22Rv1 (cell line): ENCODE results near the gene ATP1A4.

Source experiments
- H3K27ac ChIP-seq: fragments of 450-650 bp; 2 replicates; pipeline ENCODE4 v1.5.1; 2017
- ZFX ChIP-seq: fragments of 450-650 bp; IDR thresholded peaks from 2 replicates; pipeline ENCODE4 v1.6.1; 2017; ENCODE audit warnings: antibody characterized with exemption, borderline replicate concordance
- TF ChIP-seq, protein P1 (sequence below): fragments of 450-650 bp; IDR thresholded peaks from 2 replicates; pipeline ENCODE4 v1.5.1; 2017; ENCODE audit warnings: mild to moderate bottlenecking

The ATP1A4 gene

DNA sequence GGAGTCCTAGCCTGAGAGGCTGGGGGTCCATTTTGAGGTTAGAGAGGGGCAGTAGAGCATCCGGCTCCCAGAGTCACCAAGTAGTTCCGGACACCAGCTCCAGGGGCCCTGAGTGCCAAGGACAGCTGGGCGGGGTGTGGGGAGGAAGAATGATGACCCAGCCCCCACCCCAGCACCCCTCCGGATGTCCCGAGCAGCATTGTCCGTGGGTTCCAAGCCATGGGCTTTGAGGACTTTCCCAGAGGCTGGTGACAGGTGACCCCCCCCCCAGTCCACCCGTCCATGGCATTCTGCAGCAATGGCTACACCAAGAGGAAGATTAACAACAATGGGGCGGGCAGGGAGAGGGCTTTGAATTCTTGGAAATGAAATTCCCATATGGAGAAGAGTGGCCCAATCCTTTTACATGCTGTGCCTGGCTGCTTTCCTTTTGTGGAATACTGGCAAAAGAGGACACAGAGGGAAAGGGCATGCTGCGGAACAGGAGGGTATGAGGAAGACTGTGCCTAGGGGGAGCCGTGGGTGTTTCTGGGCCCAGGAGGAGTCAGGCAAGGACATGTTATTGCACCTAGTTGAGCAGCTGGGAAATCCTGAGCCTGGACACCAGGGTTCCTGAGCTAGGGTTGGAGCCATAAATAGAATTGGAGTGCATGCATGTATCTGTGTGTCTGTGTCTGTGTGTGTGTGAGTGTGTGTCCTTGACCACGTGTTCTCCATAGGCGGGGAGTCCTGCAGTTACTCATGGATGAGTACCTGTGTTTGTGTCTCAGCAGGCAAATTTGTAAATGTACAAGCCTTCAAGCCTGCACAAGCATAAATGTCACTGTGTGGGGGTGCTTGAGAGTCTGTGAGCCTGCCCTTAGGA lies 34.9 kb upstream of the ATP1A4 start:
- H3K27ac ChIP-seq: no peak overlapping the region
- no peak for TF ChIP-seq ZFX
- TF ChIP-seq, protein P1, sequence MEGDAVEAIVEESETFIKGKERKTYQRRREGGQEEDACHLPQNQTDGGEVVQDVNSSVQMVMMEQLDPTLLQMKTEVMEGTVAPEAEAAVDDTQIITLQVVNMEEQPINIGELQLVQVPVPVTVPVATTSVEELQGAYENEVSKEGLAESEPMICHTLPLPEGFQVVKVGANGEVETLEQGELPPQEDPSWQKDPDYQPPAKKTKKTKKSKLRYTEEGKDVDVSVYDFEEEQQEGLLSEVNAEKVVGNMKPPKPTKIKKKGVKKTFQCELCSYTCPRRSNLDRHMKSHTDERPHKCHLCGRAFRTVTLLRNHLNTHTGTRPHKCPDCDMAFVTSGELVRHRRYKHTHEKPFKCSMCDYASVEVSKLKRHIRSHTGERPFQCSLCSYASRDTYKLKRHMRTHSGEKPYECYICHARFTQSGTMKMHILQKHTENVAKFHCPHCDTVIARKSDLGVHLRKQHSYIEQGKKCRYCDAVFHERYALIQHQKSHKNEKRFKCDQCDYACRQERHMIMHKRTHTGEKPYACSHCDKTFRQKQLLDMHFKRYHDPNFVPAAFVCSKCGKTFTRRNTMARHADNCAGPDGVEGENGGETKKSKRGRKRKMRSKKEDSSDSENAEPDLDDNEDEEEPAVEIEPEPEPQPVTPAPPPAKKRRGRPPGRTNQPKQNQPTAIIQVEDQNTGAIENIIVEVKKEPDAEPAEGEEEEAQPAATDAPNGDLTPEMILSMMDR: no peak

DNA sequence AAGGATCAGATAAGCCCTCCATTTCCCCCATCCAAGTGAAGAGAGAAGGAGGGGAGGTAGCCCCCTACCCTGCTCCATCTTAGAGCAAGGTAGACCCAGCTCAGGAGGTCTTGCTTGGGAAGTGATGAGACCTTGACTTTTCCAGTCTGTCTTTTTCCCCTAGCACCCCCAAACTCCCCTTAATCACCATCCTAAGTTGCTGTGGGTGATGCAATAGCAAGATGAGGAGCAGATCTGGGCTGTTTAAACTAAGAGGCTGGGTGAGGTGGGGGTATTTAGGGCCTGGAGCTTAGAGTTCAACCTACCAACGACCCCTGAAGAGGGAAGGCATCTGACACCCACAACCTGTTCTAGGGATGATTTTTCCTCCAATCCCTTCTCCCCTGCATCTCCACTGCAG lies 34.1 kb upstream of the ATP1A4 start:
- no peak overlapping the region for H3K27ac ChIP-seq
- no peak for TF ChIP-seq ZFX
- TF ChIP-seq, protein P1: no peak

DNA sequence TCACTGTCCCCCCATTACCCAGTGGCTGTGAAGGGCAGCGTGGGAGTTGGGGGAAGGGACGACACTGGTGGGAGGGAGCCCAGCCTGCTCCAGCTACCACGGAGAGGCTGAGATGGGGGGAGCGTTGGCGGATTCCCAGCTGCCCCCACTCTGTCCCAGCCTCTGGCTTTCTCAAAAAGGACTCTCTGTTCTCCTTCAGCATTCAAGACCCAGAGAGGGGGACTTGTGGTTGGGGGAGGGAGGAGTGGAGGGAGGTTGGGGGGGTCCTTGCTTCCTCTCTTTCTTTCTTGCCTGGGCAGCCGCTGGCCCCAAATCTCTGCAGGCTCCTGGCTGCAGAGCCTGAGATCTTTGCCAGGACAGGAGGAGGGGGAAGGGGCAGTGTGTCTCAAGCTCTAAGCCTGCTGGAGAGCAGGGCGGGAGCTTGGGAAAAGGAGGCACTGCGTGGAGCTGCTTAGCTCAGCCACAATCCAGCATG lies 33.7 kb upstream of the ATP1A4 start:
- H3K27ac ChIP-seq: no peak overlapping the region
- no peak for TF ChIP-seq ZFX
- TF ChIP-seq, protein P1: no peak

DNA sequence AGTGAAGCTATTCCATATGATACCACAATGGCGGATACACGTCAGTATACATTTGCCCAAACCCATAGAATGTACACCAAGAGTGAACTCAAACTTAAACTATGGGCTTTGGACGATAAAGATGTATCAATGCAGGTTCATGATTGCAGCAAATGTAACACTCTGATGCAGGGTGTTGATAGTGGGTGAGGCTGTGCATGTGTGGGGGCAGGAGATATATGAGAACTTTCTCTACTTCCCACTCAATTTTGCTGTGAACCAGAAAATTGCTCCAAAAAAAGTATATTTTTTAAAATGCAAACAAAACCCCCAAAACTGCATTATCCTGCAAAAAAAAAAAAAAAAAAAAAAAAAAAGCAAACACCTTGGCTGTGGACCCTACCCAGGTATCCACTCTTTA lies 32.5 kb upstream of the ATP1A4 start:
- H3K27ac ChIP-seq: no peak overlapping the region
- TF ChIP-seq, protein P1: no peak
- TF ChIP-seq ZFX: no peak

DNA sequence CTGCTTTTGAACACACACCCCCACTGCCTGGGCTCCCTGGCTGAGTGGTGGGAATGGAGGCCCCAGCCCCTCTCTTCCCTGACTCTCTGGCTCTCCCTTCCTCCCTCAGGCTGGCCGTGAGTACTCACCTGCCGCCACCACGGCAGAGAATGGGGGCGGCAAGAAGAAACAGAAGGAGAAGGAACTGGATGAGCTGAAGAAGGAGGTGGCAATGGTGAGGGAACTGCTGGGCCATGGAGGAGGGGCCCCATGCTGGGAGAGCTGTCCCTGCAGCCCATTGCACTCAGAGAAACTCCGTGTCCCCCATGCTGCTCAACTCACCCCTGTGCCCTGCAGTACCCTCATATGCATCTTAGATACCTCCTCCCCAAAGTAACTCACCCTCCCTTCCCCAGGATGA lies 30.6 kb upstream of the ATP1A4 start:
- no peak overlapping the region for H3K27ac ChIP-seq
- TF ChIP-seq, protein P1: no peak
- no peak for TF ChIP-seq ZFX

DNA sequence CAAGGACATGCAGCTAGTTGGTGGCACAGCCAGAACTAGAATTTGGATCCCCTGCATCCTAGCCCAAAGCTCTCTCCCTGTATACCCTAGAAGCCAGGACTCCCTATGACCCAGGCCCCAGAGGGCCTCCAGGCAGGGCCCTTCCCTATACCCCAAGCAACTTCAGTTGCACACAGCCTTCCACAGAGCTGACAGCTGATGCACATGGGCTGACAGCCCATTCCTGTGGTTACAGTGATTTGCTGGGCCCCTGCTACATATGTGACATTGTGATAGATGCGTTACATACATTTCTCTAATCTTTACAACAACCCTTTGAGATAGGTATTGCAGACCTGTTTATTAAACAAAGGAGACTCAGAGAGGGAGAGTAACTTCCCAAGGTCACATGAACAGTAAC lies 30.0 kb upstream of the ATP1A4 start:
- TF ChIP-seq ZFX: no peak
- TF ChIP-seq, protein P1: no peak
- no peak overlapping the region for H3K27ac ChIP-seq

GRCh38 chr1:160122978-160123495 lies 28.4 kb upstream of the ATP1A4 start:
- TF ChIP-seq ZFX: no peak
- TF ChIP-seq, protein P1: no peak
- H3K27ac ChIP-seq: no peak overlapping the region
